HL-60 (cell line): ENCODE data around the gene STON1.
"Not testable (repeated sequence)": the region's sequence is repeated elsewhere in the genome, so short reads cannot be mapped to it uniquely, and the experiment has no call there.

Source experiments
- DNase-seq, 2 experiments: peaks; one replicate each; pipeline ENCODE4 v3.0.0-alpha.2; 2010 to 2020; ENCODE audit warnings: low read depth in 1 of 2, low spot score in 1 of 2
- H3K27ac ChIP-seq: fragments of 250-450 bp; sonication (Bioruptor Pico); replicated peaks from 2 replicates; pipeline ENCODE4 v1.5.1; 2020; ENCODE audit warnings: mild to moderate bottlenecking, moderate library complexity
- H3K27me3 ChIP-seq: fragments of 250-450 bp; sonication (Bioruptor Pico); 2 replicates; pipeline ENCODE4 v1.5.1; 2021; ENCODE audit warnings: mild to moderate bottlenecking, moderate library complexity; ENCODE audit not compliant: insufficient read depth, poor library complexity, severe bottlenecking
- H3K4me3 ChIP-seq: replicated peaks from 2 replicates; pipeline ENCODE4 v1.5.1; 2011; ENCODE audit warnings: mild to moderate bottlenecking, control low read depth, low read length; ENCODE audit not compliant: insufficient read depth
- GABPA ChIP-seq: IDR thresholded peaks from 2 replicates; pipeline ENCODE4 v1.6.1; 2012; ENCODE audit warnings: low read depth
- POLR2AphosphoS5 ChIP-seq: IDR thresholded peaks from 2 replicates; pipeline ENCODE4 v1.6.1; 2012; ENCODE audit warnings: low read depth
- REST ChIP-seq: IDR thresholded peaks from 2 replicates; pipeline ENCODE4 v1.6.1; 2012; ENCODE audit warnings: low read depth; ENCODE audit not compliant: insufficient replicate concordance
- SPI1 ChIP-seq: IDR thresholded peaks from 2 replicates; pipeline ENCODE4 v1.6.1; 2012; ENCODE audit warnings: low read depth, mild to moderate bottlenecking, borderline replicate concordance
- TF ChIP-seq, protein P1 (sequence below): IDR thresholded peaks from one replicate; pipeline ENCODE4 v1.5.1; 2011; ENCODE audit warnings: low read length, control low read depth, inconsistent platforms; ENCODE audit not compliant: insufficient read depth

Gene STON1

DNA sequence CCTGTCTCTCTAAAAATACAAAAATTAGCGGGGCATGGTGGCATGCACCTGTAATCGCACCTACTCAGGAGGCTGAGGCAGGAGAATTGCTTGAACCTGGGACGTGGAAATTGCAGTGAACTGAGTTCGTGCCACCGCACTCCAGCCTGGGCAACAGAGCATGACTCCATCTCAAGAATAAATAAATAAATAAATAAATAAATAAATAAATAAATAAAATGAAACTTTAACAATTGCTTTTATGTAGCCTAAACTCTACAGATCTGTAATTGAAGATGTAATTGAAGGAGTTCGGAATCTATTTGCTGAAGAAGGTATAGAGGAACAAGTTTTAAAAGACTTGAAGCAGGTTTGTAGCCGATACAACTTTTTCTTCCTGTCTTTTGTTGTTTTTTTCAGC, 90.7 kb downstream of the STON1 start:
- no peak for TF ChIP-seq SPI1
- TF ChIP-seq REST, result no peak
- TF ChIP-seq POLR2AphosphoS5, result no peak
- TF ChIP-seq GABPA, result no peak
- TF ChIP-seq, protein P1, sequence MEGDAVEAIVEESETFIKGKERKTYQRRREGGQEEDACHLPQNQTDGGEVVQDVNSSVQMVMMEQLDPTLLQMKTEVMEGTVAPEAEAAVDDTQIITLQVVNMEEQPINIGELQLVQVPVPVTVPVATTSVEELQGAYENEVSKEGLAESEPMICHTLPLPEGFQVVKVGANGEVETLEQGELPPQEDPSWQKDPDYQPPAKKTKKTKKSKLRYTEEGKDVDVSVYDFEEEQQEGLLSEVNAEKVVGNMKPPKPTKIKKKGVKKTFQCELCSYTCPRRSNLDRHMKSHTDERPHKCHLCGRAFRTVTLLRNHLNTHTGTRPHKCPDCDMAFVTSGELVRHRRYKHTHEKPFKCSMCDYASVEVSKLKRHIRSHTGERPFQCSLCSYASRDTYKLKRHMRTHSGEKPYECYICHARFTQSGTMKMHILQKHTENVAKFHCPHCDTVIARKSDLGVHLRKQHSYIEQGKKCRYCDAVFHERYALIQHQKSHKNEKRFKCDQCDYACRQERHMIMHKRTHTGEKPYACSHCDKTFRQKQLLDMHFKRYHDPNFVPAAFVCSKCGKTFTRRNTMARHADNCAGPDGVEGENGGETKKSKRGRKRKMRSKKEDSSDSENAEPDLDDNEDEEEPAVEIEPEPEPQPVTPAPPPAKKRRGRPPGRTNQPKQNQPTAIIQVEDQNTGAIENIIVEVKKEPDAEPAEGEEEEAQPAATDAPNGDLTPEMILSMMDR, result no peak
- DNase-seq, result no peak
- no peak overlapping the region for H3K27ac ChIP-seq
- H3K4me3 ChIP-seq, result no peak overlapping the region
- no peaks in the 10 kb centered on the region for H3K27me3 ChIP-seq

DNA sequence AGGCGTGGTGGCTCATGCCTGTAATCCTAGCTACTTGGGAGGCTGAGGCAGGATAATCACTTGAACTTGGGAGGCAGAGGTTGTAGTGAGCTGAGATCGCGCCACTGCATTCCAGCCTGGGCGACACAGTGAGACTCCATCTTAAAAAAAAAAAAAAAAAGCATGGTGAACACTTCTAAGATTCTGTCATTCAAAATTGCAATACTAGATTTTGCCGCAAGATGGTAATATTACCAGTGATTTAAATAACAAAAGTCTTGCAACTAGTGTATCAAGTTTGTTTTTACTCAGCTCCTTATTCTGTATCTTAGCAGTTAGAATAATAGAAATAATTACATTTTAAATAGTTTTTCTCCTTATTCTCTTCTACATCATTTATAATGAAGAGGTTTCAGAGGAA, 92.7 kb downstream of the STON1 start:
- H3K27ac ChIP-seq, H3K4me3 ChIP-seq, H3K27me3 ChIP-seq, DNase-seq: not testable (repeated sequence)

GRCh38 chr2:48624696-48625095, 94.7 kb downstream of the STON1 start:
- TF ChIP-seq REST, result no peak
- no peak for TF ChIP-seq GABPA
- no peak for TF ChIP-seq SPI1
- TF ChIP-seq, protein P1, result no peak
- TF ChIP-seq POLR2AphosphoS5, result no peak
- Histone ChIP-seq H3K27me3 (no peaks in the 10 kb centered on the region), H3K4me3 (no peak overlapping the region), H3K27ac (no peak overlapping the region)
- no peak for DNase-seq

DNA sequence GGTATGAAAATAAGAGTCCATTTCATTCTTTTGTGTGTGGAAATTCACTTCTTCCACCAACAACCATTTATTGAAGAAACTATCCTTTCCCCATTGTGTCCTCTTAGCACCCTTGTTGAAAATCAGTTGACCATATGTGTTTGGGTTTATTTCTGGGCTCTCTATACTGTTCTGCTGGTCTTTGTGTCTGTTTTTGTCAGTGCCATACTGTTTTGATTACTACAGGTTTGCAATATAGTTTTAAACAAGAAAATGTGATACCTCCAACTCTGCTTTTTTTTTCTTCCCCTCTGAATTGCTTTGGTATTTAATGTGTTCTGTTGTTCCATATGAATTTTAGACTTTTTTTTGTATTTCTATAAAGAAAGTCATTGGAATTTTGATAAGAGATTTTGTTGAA, 96.1 kb downstream of the STON1 start:
- Histone ChIP-seq H3K27ac (no peak overlapping the region), H3K27me3 (no peaks in the 10 kb centered on the region), H3K4me3 (no peak overlapping the region)
- TF ChIP-seq REST, result no peak
- TF ChIP-seq, protein P1, result no peak
- no peak for TF ChIP-seq SPI1
- TF ChIP-seq POLR2AphosphoS5, result no peak
- no peak for TF ChIP-seq GABPA
- no peak for DNase-seq
